ENCODE data around the gene WDFY3. TPM values are rescaled to one million over a fixed set of nuclear protein-coding genes. Genes with fewer than 3 reads are reported as not detected.
A peak's percentile ranks its signal among the peaks of the same experiment; 100 is the strongest.

The WDFY3 gene
- total and polyA plus RNA-seq, 7 donors = 3.2 to 54.2 (median 38.2) TPM

DNA sequence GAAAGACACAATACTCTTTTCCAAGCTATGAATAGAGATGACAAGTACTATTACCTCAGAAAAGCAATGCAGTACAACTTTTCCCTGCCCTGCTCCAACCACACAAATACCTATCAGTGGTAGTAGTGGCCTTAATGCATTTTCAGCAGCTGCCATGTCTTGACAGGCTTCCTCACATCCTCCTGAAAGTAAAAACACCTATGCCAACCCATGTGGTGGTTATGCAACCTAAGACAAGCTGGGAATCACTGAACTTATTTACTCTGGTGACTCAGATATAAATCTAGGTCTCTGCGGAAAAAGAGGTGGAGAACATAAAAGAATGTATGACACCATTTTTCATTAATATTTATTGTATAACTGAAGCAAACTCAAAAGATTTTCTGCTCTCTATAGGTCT lies 14.5 kb downstream of the WDFY3 start:
- Histone ChIP-seq H3K4me3 (no peak overlapping the region), H3K27me3 (ENCODE audit: insufficient read depth in 3 of 3, low read length in 2 of 3) (no peaks in the 10 kb centered on the region), H3K4me1 (peaks cover 66% of the 10 kb centered on the region), H3K9me3 (no peaks in the 10 kb centered on the region), H3K27ac (peak overlapping the region; percentile 83), H3K36me3 (ENCODE audit: insufficient read depth in 1 of 2, low read depth in 1 of 2) (no peaks in the 10 kb centered on the region)
- TF ChIP-seq, protein P1, sequence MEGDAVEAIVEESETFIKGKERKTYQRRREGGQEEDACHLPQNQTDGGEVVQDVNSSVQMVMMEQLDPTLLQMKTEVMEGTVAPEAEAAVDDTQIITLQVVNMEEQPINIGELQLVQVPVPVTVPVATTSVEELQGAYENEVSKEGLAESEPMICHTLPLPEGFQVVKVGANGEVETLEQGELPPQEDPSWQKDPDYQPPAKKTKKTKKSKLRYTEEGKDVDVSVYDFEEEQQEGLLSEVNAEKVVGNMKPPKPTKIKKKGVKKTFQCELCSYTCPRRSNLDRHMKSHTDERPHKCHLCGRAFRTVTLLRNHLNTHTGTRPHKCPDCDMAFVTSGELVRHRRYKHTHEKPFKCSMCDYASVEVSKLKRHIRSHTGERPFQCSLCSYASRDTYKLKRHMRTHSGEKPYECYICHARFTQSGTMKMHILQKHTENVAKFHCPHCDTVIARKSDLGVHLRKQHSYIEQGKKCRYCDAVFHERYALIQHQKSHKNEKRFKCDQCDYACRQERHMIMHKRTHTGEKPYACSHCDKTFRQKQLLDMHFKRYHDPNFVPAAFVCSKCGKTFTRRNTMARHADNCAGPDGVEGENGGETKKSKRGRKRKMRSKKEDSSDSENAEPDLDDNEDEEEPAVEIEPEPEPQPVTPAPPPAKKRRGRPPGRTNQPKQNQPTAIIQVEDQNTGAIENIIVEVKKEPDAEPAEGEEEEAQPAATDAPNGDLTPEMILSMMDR (IDR thresholded peaks at IDR 0.05) = no peak
- WGBS, 3 donors = 0 to 29% (median 21%) methylated on average over 1 of the region's 1 CpG
- no peak for DNase-seq
- intact Hi-C loops (cut with DNase I) = no loop called here
- ATAC-seq = peak; percentile 95 to 99 (median 98)

DNA sequence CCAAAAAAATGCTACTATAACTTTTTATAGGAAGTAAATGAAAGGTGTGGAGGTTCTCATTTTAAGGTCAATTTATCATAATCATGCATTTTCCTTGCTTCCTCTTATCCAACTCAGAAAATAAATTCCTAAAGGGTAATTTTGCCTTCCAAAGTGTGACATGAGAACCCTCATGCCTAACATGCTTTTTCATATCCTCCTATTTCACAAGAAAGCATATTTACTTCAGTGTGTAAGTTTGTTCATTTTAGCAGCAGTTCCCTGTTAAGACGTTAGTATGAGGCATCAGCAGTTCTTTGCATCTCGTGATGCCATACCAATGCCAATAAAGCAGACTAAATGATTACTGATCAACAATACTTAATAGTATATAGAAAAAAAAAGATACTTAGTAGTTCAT lies 18.4 kb downstream of the WDFY3 start:
- DNase-seq (no peak), ATAC-seq (no peak)
- Histone ChIP-seq H3K9me3 (no peaks in the 10 kb centered on the region), H3K4me3 (no peak overlapping the region), H3K27me3 (ENCODE audit: insufficient read depth in 3 of 3, low read length in 2 of 3) (no peaks in the 10 kb centered on the region), H3K36me3 (ENCODE audit: insufficient read depth in 1 of 2, low read depth in 1 of 2) (no peaks in the 10 kb centered on the region), H3K4me1 (peaks cover 31% of the 10 kb centered on the region), H3K27ac (no peak overlapping the region)
- TF ChIP-seq, protein P1 (IDR thresholded peaks at IDR 0.05) = no peak
- 24 to 40% (median 30%) methylated on average over 2 of the region's 2 CpGs for WGBS, 3 donors
- intact Hi-C loops (cut with DNase I) = no loop called here

DNA sequence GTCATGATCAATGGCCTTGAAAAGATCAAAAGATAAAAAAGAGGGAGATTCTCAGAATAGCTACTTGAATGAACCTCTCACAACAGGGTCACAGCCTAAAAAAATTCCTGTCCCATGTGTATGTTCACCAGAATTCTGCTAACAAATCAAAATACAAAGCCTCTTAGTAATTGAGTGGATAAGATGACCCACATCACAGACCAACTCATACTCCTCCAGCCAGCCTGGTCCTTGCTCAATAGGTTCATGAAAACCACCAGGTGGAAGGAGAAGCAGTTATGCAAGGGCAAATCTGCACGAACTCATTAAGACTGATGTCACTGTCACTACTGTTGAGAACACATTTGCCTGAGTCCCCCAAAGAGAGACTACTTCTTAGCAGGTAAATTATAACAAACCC lies 21.5 kb downstream of the WDFY3 start:
- H3K27ac ChIP-seq = no peak overlapping the region
- no peak overlapping the region for H3K4me3 ChIP-seq
- TF ChIP-seq, protein P1 (IDR thresholded peaks at IDR 0.05) = no peak
- H3K36me3 ChIP-seq (ENCODE audit: insufficient read depth in 1 of 2, low read depth in 1 of 2) = no peaks in the 10 kb centered on the region
- DNase-seq (no peak), ATAC-seq (peak; percentile 69 to 86 (median 80))
- intact Hi-C loops (cut with DNase I) = no loop called here
- H3K27me3 ChIP-seq (ENCODE audit: insufficient read depth in 3 of 3, low read length in 2 of 3) = no peaks in the 10 kb centered on the region
- H3K9me3 ChIP-seq = peaks cover 19% of the 10 kb centered on the region
- peaks cover 15% of the 10 kb centered on the region for H3K4me1 ChIP-seq
- WGBS, 3 donors = 32 to 50% (median 46%) methylated on average over 1 of the region's 1 CpG

DNA sequence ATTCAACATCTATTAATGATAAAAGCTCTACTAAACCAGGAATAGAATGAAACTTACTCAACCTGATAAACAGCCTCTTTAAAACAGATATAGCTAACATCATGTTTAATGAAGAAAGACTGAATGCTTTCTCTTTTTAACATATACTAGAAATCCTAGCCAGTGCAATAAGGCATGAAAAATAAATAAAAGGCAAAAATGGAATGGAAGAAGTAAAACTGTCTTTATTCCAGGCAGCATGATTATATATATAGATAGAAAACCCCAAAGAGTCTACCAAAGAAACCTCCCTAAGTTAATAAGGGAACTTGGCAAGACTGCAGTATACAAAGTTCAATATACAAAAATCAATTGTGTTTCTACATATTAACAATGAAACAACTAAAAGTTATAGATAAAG lies 25.5 kb downstream of the WDFY3 start:
- peaks cover 28% of the 10 kb centered on the region for H3K4me1 ChIP-seq
- H3K27me3 ChIP-seq (ENCODE audit: insufficient read depth in 3 of 3, low read length in 2 of 3) = no peaks in the 10 kb centered on the region
- no peak for ATAC-seq

DNA sequence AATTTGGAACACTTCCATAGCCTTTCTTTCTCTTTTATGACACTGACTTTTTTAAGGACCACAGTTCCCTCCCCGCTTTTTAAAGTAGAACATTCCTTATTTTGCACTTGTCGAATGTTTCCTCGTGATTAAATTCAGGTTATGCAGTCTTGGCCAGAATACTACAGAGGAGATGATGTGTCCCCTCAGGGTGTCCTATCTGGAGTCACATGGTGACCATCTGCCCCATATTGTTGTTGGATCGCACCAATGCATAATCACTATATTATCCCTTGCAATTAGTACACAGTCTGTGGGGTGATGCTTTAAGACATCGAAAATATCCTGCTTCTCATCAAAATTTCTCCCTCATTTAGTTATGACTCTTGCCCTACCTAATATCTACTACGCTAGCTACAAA lies 27.4 kb downstream of the WDFY3 start:
- Histone ChIP-seq H3K4me3 (no peak overlapping the region), H3K27ac (no peak overlapping the region), H3K4me1 (peaks cover 28% of the 10 kb centered on the region), H3K27me3 (ENCODE audit: insufficient read depth in 3 of 3, low read length in 2 of 3) (no peaks in the 10 kb centered on the region), H3K36me3 (ENCODE audit: insufficient read depth in 1 of 2, low read depth in 1 of 2) (no peaks in the 10 kb centered on the region), H3K9me3 (peaks cover 19% of the 10 kb centered on the region)
- WGBS, 3 donors = 69 to 74% (median 70%) methylated on average over 6 of the region's 6 CpGs
- DNase-seq = no peak
- TF ChIP-seq, protein P1 (IDR thresholded peaks at IDR 0.05) = no peak
- intact Hi-C loops (cut with DNase I) = no loop called here
- no peak for ATAC-seq

More for the DNA sequence above, 25.5 kb downstream of the WDFY3 start:
- H3K27ac ChIP-seq = no peak overlapping the region
- TF ChIP-seq, protein P1 (IDR thresholded peaks at IDR 0.05) = no peak
- no peaks in the 10 kb centered on the region for H3K36me3 ChIP-seq (ENCODE audit: insufficient read depth in 1 of 2, low read depth in 1 of 2)
- no peak for DNase-seq
- H3K4me3 ChIP-seq = no peak overlapping the region
- intact Hi-C loops (cut with DNase I) = no loop called here
- H3K9me3 ChIP-seq = peaks cover 19% of the 10 kb centered on the region

All from psoas muscle (tissue), 8 donors.